MCF 10A (cell line): ENCODE measurements around the gene FOXO3. TPM values are rescaled to one million over a fixed set of nuclear protein-coding genes. Genes with fewer than 3 reads are reported as not detected.
A peak's percentile ranks its signal among the peaks of the same experiment; 100 is the strongest.
"Not testable (repeated sequence)": the region's sequence is repeated elsewhere in the genome, so short reads cannot be mapped to it uniquely, and the experiment has no call there.

Experiments used
- BruUV-seq: library from RNA; stranded (reverse); fragments of 400-500 nt; replicated peaks from 2 replicates; lab custom pipeline; 2021; lab: Mats Ljungman, UMichigan
- CTCF ChIA-PET: fragments of 300-600 bp; sonication (Branson Sonifier 250); formaldehyde crosslinking; extraction: SDS; loops from one replicate; lab custom pipeline; 2021; ENCODE audit warnings: antibody characterized with exemption, inconsistent platforms; lab: Yijun Ruan, JAX
- POLR2A ChIA-PET: fragments of 300-600, 350-650 bp; sonication (Branson Sonifier 250); formaldehyde crosslinking; extraction: SDS; loops from one replicate; lab custom pipeline; 2020; ENCODE audit warnings: antibody characterized with exemption, inconsistent platforms; lab: Yijun Ruan, JAX
- DNase-seq: peaks from one replicate; pipeline ENCODE4 v3.0.0-alpha.2; 2018; ENCODE audit not compliant: unreplicated experiment
- H3K27ac Mint-ChIP-seq: one replicate; pipeline ENCODE4 v1.8.0; 2022; ENCODE audit warnings: mild to moderate bottlenecking, low read depth, mixed read lengths; ENCODE audit not compliant: unreplicated experiment
- H3K27me3 Mint-ChIP-seq: one replicate; pipeline ENCODE4 v1.8.0; 2022; ENCODE audit warnings: mixed read lengths; ENCODE audit not compliant: insufficient read depth, unreplicated experiment
- H3K36me3 Mint-ChIP-seq: one replicate; pipeline ENCODE4 v1.8.0; 2022; ENCODE audit warnings: mild to moderate bottlenecking, moderate library complexity, mixed read lengths; ENCODE audit not compliant: insufficient read depth, unreplicated experiment
- H3K4me1 Mint-ChIP-seq: one replicate; pipeline ENCODE4 v1.8.0; 2022; ENCODE audit warnings: mixed read lengths; ENCODE audit not compliant: insufficient read depth, unreplicated experiment
- H3K4me3 Mint-ChIP-seq: one replicate; pipeline ENCODE4 v1.8.0; 2022; ENCODE audit warnings: mild to moderate bottlenecking, moderate library complexity, mixed read lengths; ENCODE audit not compliant: unreplicated experiment
- H3K9me3 Mint-ChIP-seq: one replicate; pipeline ENCODE4 v1.8.0; 2022; ENCODE audit warnings: mixed read lengths; ENCODE audit not compliant: unreplicated experiment
- CTCF ChIP-seq: fragments of 200-600 bp; IDR thresholded peaks from one replicate; pipeline ENCODE4 v1.8.0; 2022; ENCODE audit warnings: antibody characterized with exemption, mild to moderate bottlenecking; ENCODE audit not compliant: unreplicated experiment
- intact Hi-C: fragments of 100-400 bp; cut with micrococcal nuclease; formaldehyde crosslinking; loops from 2 replicates; pipeline ENCODE4 v1.14.1; 2022
- total RNA-seq: library from RNA; stranded (reverse); gene quantifications from 2 replicates; pipeline ENCODE4 v1.2.3, GENCODE V29; 2022

FOXO3 gene
- total RNA-seq, 1 experiment from 2014 or later: 53.0 TPM

GRCh38 chr6:108531332-108531731 is 29.4 kb upstream of the FOXO3 start:
- Mint-ChIP-seq H3K4me3 (no peak overlapping the region), H3K4me1 (no peaks in the 10 kb centered on the region), H3K9me3 (no peaks in the 10 kb centered on the region), H3K27ac (no peak overlapping the region), H3K36me3 (peaks cover 19% of the 10 kb centered on the region), H3K27me3 (no peaks in the 10 kb centered on the region)
- no peak for DNase-seq
- BruUV-seq: no TSS peak
- TF ChIP-seq CTCF: no peak
- POLR2A ChIA-PET: interaction anchor here (0.6 kb wide), 1 partner anchor 621 kb away, joined by 5 read pairs; no protein-coding TSS in a partner anchor
- CTCF ChIA-PET: interaction anchor here (1.3 to 2.9 kb wide), 2 partner anchors 10 to 13 kb away, joined by 3 to 8 read pairs; no protein-coding TSS in a partner anchor
- intact Hi-C loops: no loop called here

- CTCF ChIA-PET: interaction anchor here (0.7 to 1.3 kb wide), 4 partner anchors 14 to 313 kb away, joined by 3 to 8 read pairs (median 4); partner anchors contain the start of gene ARMC2
- DNase-seq: no peak
- no TSS peak for BruUV-seq
- Mint-ChIP-seq H3K27me3 (no peaks in the 10 kb centered on the region), H3K4me1 (no peaks in the 10 kb centered on the region), H3K9me3 (no peaks in the 10 kb centered on the region), H3K4me3 (no peak overlapping the region), H3K27ac (no peak overlapping the region), H3K36me3 (peaks cover 19% of the 10 kb centered on the region)
- no peak for TF ChIP-seq CTCF
- POLR2A ChIA-PET: interaction anchor here (1.0 kb wide), 1 partner anchor 515 kb away, joined by 4 read pairs; no protein-coding TSS in a partner anchor
- intact Hi-C loops: no loop called here
Observed at GRCh38 chr6:108535114-108535742, 25.5 kb upstream of the FOXO3 start.

- ChIA-PET CTCF (interaction anchor here (0.6 to 1.7 kb wide), 5 partner anchors 17 to 537 kb away, joined by 3 to 8 read pairs (median 3); partner anchors contain the start of gene ARMC2), POLR2A (interaction anchor here (1.0 kb wide), 1 partner anchor 514 kb away, joined by 4 read pairs; no protein-coding TSS in a partner anchor)
- H3K4me3 Mint-ChIP-seq, DNase-seq, H3K27ac Mint-ChIP-seq, H3K27me3 Mint-ChIP-seq, H3K9me3 Mint-ChIP-seq, BruUV-seq, intact Hi-C loops, H3K4me1 Mint-ChIP-seq: not testable (repeated sequence)
- H3K36me3 Mint-ChIP-seq: peaks cover 19% of the 10 kb centered on the region
Observed at GRCh38 chr6:108535920-108536535, 24.7 kb upstream of the FOXO3 start.

- Mint-ChIP-seq H3K4me3 (no peak overlapping the region), H3K9me3 (no peaks in the 10 kb centered on the region), H3K27ac (no peak overlapping the region), H3K27me3 (no peaks in the 10 kb centered on the region), H3K4me1 (peaks cover 6% of the 10 kb centered on the region), H3K36me3 (no peaks in the 10 kb centered on the region)
- BruUV-seq: no TSS peak
- ChIA-PET POLR2A (interaction anchor here (0.5 to 4.2 kb wide), 17 partner anchors 8 to 533 kb away, joined by 3 to 31 read pairs (median 5); partner anchors contain the start of genes AFG1L and FOXO3), CTCF (interaction anchor here (0.5 to 7.6 kb wide), 41 partner anchors 10 to 1518 kb away, joined by 3 to 109 read pairs (median 4); no protein-coding TSS in a partner anchor)
- peak; percentile 88 for TF ChIP-seq CTCF
- DNase-seq: peak; percentile 81
- intact Hi-C loops: loop anchor here (1.0 to 10.0 kb wide), 7 partner anchors 240 to 840 kb away; partner anchors contain the start of gene CD164
Observed at GRCh38 chr6:108541843-108542759, 18.6 kb upstream of the FOXO3 start.
